Nephron progenitor cell (in vitro differentiated cells): Measurements from ENCODE around the gene DCST1.

Experiments
- DNase-seq: peaks from one replicate; pipeline ENCODE4 v3.0.0; 2021
- H3K27ac Mint-ChIP-seq: 2 replicates; pipeline ENCODE4 v1.8.0; 2021; ENCODE audit warnings: mild to moderate bottlenecking, moderate library complexity, mixed read lengths
- H3K27me3 Mint-ChIP-seq: 2 replicates; pipeline ENCODE4 v1.8.0; 2021; ENCODE audit warnings: mild to moderate bottlenecking, low read depth, mixed read lengths; ENCODE audit not compliant: poor library complexity
- H3K36me3 Mint-ChIP-seq: 2 replicates; pipeline ENCODE4 v1.8.0; 2021; ENCODE audit warnings: low read depth, mixed read lengths
- H3K4me1 Mint-ChIP-seq: 2 replicates; pipeline ENCODE4 v1.8.0; 2021; ENCODE audit warnings: mixed read lengths
- H3K4me3 Mint-ChIP-seq: 2 replicates; pipeline ENCODE4 v1.8.0; 2021; ENCODE audit warnings: mild to moderate bottlenecking, moderate library complexity, mixed read lengths
- H3K9me3 Mint-ChIP-seq: 2 replicates; pipeline ENCODE4 v1.8.0; 2021; ENCODE audit warnings: mild to moderate bottlenecking, moderate library complexity, mixed read lengths
- CTCF ChIP-seq: fragments of 200-600 bp; sonication (generic); IDR thresholded peaks from 2 replicates; pipeline ENCODE4 v1.5.0; 2021; ENCODE audit warnings: antibody characterized with exemption

DCST1 gene

GRCh38 chr1:154990276-154990675 is 43.3 kb upstream of the DCST1 start:
- H3K27me3 Mint-ChIP-seq = no peaks in the 10 kb centered on the region
- no peak overlapping the region for H3K4me3 Mint-ChIP-seq
- H3K4me1 Mint-ChIP-seq = peaks cover 25% of the 10 kb centered on the region
- H3K9me3 Mint-ChIP-seq = no peaks in the 10 kb centered on the region
- DNase-seq = no peak
- no peak for TF ChIP-seq CTCF
- peaks cover 30% of the 10 kb centered on the region for H3K36me3 Mint-ChIP-seq
- no peak overlapping the region for H3K27ac Mint-ChIP-seq

- no peak for DNase-seq
- no peak for TF ChIP-seq CTCF
- peaks cover 39% of the 10 kb centered on the region for H3K4me1 Mint-ChIP-seq
- H3K36me3 Mint-ChIP-seq = peaks cover 19% of the 10 kb centered on the region
- H3K4me3 Mint-ChIP-seq = no peak overlapping the region
- peak overlapping the region; percentile 86 for H3K27ac Mint-ChIP-seq
- H3K9me3 Mint-ChIP-seq = no peaks in the 10 kb centered on the region
- H3K27me3 Mint-ChIP-seq = peaks cover 4% of the 10 kb centered on the region
These were observed 40.7 kb upstream of the DCST1 start for GRCh38 chr1:154992721-154993571.

GRCh38 chr1:154993572-154994268 is 39.9 kb upstream of the DCST1 start, which contains the start of gene LENEP:
LENEP (plus strand) TSS chr1:154993586; CDS start chr1:154993608, 22 bp downstream.
- TF ChIP-seq CTCF = no peak
- Mint-ChIP-seq H3K9me3 (no peaks in the 10 kb centered on the region), H3K4me3 (no peak within 1 kb of the TSS), H3K36me3 (peaks cover 13% of the 10 kb centered on the region), H3K27me3 (peaks cover 4% of the 10 kb centered on the region), H3K27ac (peak within 1 kb of the TSS; percentile 86), H3K4me1 (peaks cover 40% of the 10 kb centered on the region)
- no peak for DNase-seq

- Mint-ChIP-seq H3K4me3 (no peak overlapping the region), H3K4me1 (peaks cover 40% of the 10 kb centered on the region), H3K36me3 (peaks cover 8% of the 10 kb centered on the region), H3K27me3 (peaks cover 4% of the 10 kb centered on the region), H3K27ac (peak overlapping the region; percentile 26), H3K9me3 (no peaks in the 10 kb centered on the region)
- DNase-seq = no peak
- TF ChIP-seq CTCF = no peak
These were observed 39.4 kb upstream of the DCST1 start for GRCh38 chr1:154994269-154994587.

- H3K4me3 Mint-ChIP-seq = no peak overlapping the region
- H3K36me3 Mint-ChIP-seq = peaks cover 7% of the 10 kb centered on the region
- peaks cover 4% of the 10 kb centered on the region for H3K27me3 Mint-ChIP-seq
- no peak for TF ChIP-seq CTCF
- DNase-seq = no peak
- no peaks in the 10 kb centered on the region for H3K9me3 Mint-ChIP-seq
- H3K27ac Mint-ChIP-seq = peak overlapping the region; percentile 76
- H3K4me1 Mint-ChIP-seq = peaks cover 41% of the 10 kb centered on the region
These were observed 39.0 kb upstream of the DCST1 start for GRCh38 chr1:154994591-154994990.
